Spleen (tissue), 7 donors: ENCODE measurements around the gene WNT8A.

Experiments
- CTCF ChIP-seq, 11 experiments: fragments of 200-600 bp in 7 of 11; fragments of 450-650 bp in 4 of 11; sonication (generic) in 4 of 11; IDR thresholded peaks in 8 of 11; conservative IDR thresholded peaks in 3 of 11; 1 replicate in 7 of 11; 2 replicates in 4 of 11; pipeline versions ENCODE4 v1.4.0 to v1.8.0; 2016 to 2021; ENCODE audit warnings: antibody characterized with exemption in 11 of 11, inconsistent platforms in 4 of 11, mild to moderate bottlenecking in 1 of 11
- POLR2A ChIP-seq, 3 donors: fragments of 450-650 bp; IDR thresholded peaks; one replicate each; pipeline ENCODE4 v1.5.1; 2017; ENCODE audit warnings: antibody characterized with exemption in 3 of 3, mild to moderate bottlenecking in 1 of 3
- donor health status: DM: no; HTN: no; CAD: no; lungs with moderate emphysema.
- donor health status: DM: no; HTN: no; CAD: no.
- donor health status: DM: no; HTN: no; CAD: no.

GRCh38 chr5:138082033-138082432 is 1.8 kb upstream of the WNT8A start:
- TF ChIP-seq CTCF (IDR thresholded peaks at IDR 0.05 in 8 of 11, conservative IDR thresholded peaks at IDR 0.05 in 3 of 11) (no peak), POLR2A (IDR thresholded peaks at IDR 0.05) (no peak)
